Chondrocyte (in vitro differentiated cells): ENCODE measurements around the gene NFIA. TPM values are rescaled to one million over a fixed set of nuclear protein-coding genes. Genes with fewer than 3 reads are reported as not detected.

Experiments used
- DNase-seq: peaks from one replicate; pipeline ENCODE4 v3.0.0; 2021; ENCODE audit warnings: mixed read lengths, low spot score
- H3K27ac Mint-ChIP-seq: one replicate; pipeline ENCODE4 v1.8.0; 2021; ENCODE audit warnings: mild to moderate bottlenecking, moderate library complexity, mixed read lengths; ENCODE audit not compliant: unreplicated experiment
- H3K27me3 Mint-ChIP-seq: 2 replicates; pipeline ENCODE4 v1.8.0; 2021; ENCODE audit warnings: low read depth, mixed read lengths
- H3K36me3 Mint-ChIP-seq: 2 replicates; pipeline ENCODE4 v1.8.0; 2021; ENCODE audit warnings: low read depth, mixed read lengths
- H3K4me1 Mint-ChIP-seq: 2 replicates; pipeline ENCODE4 v1.8.0; 2021; ENCODE audit warnings: low read depth, mild to moderate bottlenecking, mixed read lengths
- H3K4me3 Mint-ChIP-seq: one replicate; pipeline ENCODE4 v1.8.0; 2021; ENCODE audit warnings: mild to moderate bottlenecking, moderate library complexity, mixed read lengths; ENCODE audit not compliant: unreplicated experiment
- H3K9me3 Mint-ChIP-seq: 2 replicates; pipeline ENCODE4 v1.8.0; 2021; ENCODE audit warnings: low read depth, mixed read lengths
- total RNA-seq: library from RNA; stranded (reverse); gene quantifications from 3 replicates; pipeline ENCODE4 v1.2.1, GENCODE V29; 2021
- TF ChIP-seq, protein P1 (sequence below): fragments of 200-600 bp; sonication (generic); IDR thresholded peaks from 2 replicates; pipeline ENCODE4 v1.5.0; 2021; ENCODE audit warnings: antibody characterized with exemption, mild to moderate bottlenecking, moderate library complexity

Gene NFIA
- total RNA-seq, 1 donor from 2014 or later, result 43.0 TPM

DNA sequence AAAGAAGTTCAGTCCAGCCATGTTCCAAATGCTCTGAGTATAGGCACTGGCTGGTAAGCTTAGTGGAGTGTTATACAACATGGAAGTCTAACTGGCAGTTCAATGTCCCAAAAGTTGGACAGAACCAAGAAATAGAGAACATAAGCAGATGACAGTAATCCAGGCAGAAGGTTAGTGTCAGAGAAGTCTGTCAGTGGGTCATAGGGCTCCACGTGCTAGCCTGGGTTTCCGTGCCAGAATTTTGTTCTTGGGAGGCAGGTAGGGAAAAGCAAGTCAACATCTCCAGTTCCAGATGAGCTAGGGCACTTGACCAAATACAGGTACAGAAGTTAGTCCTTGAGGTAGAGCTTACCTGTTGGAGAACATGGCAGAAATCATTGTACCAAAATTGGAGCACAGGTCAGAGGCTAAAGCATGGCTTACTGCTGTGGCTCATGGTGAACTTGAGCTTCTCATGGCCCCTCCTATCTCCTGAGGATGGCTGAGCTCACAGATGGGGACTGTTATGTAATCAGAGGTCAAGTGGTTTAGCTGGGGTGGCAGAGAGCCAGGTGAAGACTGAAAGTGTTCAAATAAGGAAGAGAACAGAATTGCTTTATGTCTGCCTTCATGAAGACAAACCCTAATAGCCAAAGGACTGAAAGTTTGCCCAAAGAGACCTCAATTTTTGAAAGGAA, 170.8 kb downstream of the NFIA start:
- TF ChIP-seq, protein P1, sequence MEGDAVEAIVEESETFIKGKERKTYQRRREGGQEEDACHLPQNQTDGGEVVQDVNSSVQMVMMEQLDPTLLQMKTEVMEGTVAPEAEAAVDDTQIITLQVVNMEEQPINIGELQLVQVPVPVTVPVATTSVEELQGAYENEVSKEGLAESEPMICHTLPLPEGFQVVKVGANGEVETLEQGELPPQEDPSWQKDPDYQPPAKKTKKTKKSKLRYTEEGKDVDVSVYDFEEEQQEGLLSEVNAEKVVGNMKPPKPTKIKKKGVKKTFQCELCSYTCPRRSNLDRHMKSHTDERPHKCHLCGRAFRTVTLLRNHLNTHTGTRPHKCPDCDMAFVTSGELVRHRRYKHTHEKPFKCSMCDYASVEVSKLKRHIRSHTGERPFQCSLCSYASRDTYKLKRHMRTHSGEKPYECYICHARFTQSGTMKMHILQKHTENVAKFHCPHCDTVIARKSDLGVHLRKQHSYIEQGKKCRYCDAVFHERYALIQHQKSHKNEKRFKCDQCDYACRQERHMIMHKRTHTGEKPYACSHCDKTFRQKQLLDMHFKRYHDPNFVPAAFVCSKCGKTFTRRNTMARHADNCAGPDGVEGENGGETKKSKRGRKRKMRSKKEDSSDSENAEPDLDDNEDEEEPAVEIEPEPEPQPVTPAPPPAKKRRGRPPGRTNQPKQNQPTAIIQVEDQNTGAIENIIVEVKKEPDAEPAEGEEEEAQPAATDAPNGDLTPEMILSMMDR, result no peak
- Mint-ChIP-seq H3K9me3 (no peaks in the 10 kb centered on the region), H3K4me3 (no peak overlapping the region), H3K27me3 (no peaks in the 10 kb centered on the region), H3K4me1 (peaks cover 47% of the 10 kb centered on the region), H3K36me3 (no peaks in the 10 kb centered on the region), H3K27ac (no peak overlapping the region)
- no peak for DNase-seq

DNA sequence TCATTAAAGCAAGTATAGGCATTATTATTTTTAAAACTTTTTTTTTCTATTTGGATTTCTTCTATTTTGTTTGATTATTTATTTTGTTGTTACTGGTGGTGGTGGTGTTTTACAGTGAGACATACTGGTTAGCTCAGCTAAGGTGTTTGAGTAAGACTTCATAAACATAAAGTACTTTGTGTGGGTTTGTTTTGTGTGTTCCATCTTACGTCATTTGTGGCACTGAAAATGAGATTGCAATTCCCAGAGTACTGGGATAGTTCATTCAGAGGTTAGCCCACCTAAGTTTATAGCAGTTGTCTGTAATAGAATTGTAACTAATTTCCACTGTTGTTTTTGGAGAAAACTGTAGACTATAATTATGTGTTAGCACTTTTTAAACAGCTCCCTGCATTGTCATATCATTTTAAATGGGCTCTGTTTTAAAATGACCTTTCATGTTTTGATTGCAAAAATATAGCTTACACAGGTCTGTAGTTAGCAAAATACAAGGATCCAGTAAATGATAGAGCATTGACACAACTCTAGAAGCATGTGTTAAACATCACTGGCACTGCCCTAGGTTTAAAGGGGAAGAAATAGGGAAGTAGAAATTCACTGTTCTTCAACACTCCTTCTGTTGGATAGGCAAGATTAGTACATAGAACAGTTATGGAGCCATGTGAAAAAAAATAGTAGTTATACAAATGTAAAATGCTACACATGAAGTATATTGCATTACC, 171.7 kb downstream of the NFIA start:
- no peak for DNase-seq
- Mint-ChIP-seq H3K27me3 (no peaks in the 10 kb centered on the region), H3K27ac (peak overlapping the region; percentile 97), H3K36me3 (no peaks in the 10 kb centered on the region), H3K4me3 (peak overlapping the region; percentile 78), H3K9me3 (no peaks in the 10 kb centered on the region), H3K4me1 (peaks cover 47% of the 10 kb centered on the region)
- TF ChIP-seq, protein P1, result no peak

DNA sequence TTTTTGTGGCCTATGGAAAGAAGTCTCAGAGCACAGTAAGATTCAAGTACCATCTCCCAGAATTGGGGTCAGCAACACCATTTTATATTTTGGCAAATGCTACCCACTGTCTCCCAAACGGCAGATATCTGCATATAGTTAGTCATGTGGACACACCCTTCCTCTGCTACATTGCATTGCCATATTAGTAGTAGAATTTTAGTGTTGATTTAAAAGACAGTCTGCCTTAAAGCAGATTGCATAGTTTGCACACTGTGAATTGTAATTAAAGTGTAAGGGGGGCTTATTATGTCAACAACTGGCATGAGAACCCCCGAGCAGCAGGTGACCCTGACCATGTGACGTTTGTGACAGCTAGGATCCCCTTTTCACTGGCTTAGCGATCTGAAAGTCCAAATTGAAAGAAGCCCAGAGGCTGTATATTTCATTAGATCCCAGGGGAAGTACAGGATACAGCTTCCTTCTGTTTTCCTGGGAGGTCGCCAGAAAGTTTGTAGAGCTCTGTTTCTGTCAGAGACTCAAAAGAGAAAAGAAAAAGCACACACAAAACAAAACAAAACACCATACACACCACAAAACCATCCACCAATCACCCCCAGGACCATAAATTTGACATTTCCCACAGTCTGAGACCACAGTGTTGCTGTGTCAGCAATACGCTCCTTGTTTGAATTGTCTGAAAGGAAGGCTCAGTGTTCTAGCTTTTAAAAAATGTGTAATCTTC, 172.4 kb downstream of the NFIA start:
- H3K4me1 Mint-ChIP-seq, result peaks cover 52% of the 10 kb centered on the region
- H3K36me3 Mint-ChIP-seq, result no peaks in the 10 kb centered on the region
- H3K27me3 Mint-ChIP-seq, result no peaks in the 10 kb centered on the region
- peak overlapping the region; percentile 78 for H3K4me3 Mint-ChIP-seq
- TF ChIP-seq, protein P1, result no peak
- H3K27ac Mint-ChIP-seq, result peak overlapping the region; percentile 97
- no peak for DNase-seq
- no peaks in the 10 kb centered on the region for H3K9me3 Mint-ChIP-seq

DNA sequence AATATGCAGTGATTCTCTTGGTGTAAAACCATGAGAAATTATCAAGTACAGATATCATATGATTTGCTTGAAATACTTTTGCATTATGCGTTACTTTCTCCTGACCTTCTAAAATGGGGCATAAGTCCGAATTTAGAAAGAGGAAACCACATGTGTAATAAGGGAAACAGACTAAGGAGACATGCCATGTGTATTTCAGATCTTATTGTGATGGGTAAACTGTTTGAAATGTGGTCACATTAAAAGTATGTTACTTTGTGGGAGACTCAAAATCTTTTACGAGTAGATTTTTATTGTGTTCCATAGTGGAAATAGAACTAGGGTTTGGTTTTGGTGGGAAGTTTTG, 173.0 kb downstream of the NFIA start:
- Mint-ChIP-seq H3K36me3 (no peaks in the 10 kb centered on the region), H3K9me3 (no peaks in the 10 kb centered on the region)

More for the DNA sequence above, 173.0 kb downstream of the NFIA start:
- no peak for DNase-seq
- H3K4me1 Mint-ChIP-seq, result peaks cover 49% of the 10 kb centered on the region
- H3K27me3 Mint-ChIP-seq, result no peaks in the 10 kb centered on the region
- H3K4me3 Mint-ChIP-seq, result peak overlapping the region; percentile 78
- peak overlapping the region; percentile 97 for H3K27ac Mint-ChIP-seq
- TF ChIP-seq, protein P1, result no peak
